ENCODE data around the gene FBXO36.

FBXO36 gene

DNA sequence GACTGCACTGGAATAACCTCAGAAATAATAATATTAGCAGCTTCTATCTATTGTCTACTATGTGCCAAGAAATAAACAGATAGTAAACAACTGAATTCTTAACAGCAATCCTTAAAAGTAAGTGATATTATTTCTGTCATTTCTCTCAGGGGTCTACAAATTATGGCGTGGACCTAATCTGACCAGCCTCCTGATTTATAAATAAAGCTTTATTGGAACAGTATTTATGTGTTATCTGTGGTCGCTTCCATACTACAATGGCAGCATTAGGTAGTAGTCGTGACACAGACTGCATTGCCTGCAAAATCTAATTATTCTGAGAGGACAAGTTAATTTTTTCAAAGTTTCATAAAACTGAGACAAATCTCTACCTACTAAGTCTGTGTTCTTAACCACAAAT is 97.4 kb downstream of the FBXO36 start (continued):
- no peak for TF ChIP-seq ISL1 (CRISPR knock-in tag; IDR thresholded peaks at IDR 0.05)
- no peak for TF ChIP-seq GLIS3 (CRISPR knock-in tag; IDR thresholded peaks at IDR 0.05)

DNA sequence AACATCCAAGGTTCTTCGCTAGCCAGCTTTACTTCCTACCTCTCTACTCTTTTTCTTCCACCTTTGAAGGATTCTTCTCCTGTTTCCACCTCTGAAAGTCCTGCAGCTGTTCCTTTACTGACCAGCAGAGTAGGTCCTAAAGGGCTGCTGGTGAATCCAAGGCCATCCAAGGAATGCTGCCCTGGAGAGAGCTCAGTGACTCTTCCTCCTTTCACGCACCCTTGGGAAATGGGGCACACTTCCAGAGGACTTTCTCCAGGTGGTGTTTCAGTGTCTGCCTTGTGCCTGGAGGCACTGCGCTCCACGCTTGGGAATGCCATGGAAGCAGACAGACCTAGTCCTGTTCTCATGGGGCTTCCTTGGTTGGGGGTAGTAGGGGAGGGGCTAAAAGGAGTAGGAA is 101.0 kb downstream of the FBXO36 start:
- ATAC-seq = no peak
- TF ChIP-seq BACH2 (CRISPR knock-in tag; IDR thresholded peaks at IDR 0.05; ENCODE audit: borderline replicate concordance) (no peak), SNAI2 (CRISPR knock-in tag; IDR thresholded peaks at IDR 0.05) (no peak), ZNF8 (CRISPR knock-in tag; IDR thresholded peaks at IDR 0.05) (no peak), ZFP30 (CRISPR knock-in tag; IDR thresholded peaks at IDR 0.05) (no peak), ARNTL (CRISPR knock-in tag; IDR thresholded peaks at IDR 0.05; ENCODE audit: borderline replicate concordance, low read depth) (no peak), ZFP3 (CRISPR knock-in tag; IDR thresholded peaks at IDR 0.05) (no peak), CSDC2 (CRISPR knock-in tag; IDR thresholded peaks at IDR 0.05) (no peak), CSRNP3 (CRISPR knock-in tag; IDR thresholded peaks at IDR 0.05) (no peak), ZNF70 (CRISPR knock-in tag; IDR thresholded peaks at IDR 0.05) (no peak), PATZ1 (CRISPR knock-in tag; IDR thresholded peaks at IDR 0.05; ENCODE audit: borderline replicate concordance) (no peak)
- TF ChIP-seq, protein P1, sequence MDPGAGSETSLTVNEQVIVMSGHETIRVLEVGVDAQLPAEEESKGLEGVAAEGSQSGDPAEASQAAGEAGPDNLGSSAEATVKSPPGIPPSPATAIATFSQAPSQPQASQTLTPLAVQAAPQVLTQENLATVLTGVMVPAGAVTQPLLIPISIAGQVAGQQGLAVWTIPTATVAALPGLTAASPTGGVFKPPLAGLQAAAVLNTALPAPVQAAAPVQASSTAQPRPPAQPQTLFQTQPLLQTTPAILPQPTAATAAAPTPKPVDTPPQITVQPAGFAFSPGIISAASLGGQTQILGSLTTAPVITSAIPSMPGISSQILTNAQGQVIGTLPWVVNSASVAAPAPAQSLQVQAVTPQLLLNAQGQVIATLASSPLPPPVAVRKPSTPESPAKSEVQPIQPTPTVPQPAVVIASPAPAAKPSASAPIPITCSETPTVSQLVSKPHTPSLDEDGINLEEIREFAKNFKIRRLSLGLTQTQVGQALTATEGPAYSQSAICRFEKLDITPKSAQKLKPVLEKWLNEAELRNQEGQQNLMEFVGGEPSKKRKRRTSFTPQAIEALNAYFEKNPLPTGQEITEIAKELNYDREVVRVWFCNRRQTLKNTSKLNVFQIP (CRISPR knock-in tag; IDR thresholded peaks at IDR 0.05; ENCODE audit: borderline replicate concordance, low read depth) = no peak

DNA sequence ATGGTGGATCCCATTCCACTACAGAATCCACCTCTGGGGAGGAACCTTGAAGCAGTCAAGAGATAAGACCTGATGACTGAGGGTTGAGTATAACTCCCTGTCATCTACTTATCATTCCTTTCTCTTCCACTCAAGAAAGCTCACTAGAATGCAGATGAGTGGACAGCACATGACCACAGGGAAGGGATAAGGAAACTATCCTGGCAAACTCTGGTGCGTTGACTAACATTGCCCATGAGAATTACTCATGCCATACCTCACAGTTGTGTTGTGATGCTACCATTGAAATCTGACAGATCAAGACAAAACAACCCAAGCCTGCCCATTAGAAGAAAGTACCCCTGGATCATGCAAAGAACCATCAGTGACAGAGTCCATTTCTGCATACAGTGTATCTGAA is 119.9 kb downstream of the FBXO36 start:
- no peak for TF ChIP-seq CSDC2 (CRISPR knock-in tag; IDR thresholded peaks at IDR 0.05)
- TF ChIP-seq ZNF565 (CRISPR knock-in tag; conservative IDR thresholded peaks at IDR 0.05; ENCODE audit: low read depth) = no peak
- no peak for TF ChIP-seq BACH2 (CRISPR knock-in tag; IDR thresholded peaks at IDR 0.05; ENCODE audit: borderline replicate concordance)
- no peak for TF ChIP-seq ESRRG (CRISPR knock-in tag; IDR thresholded peaks at IDR 0.05)
- no peak for TF ChIP-seq ZNF8 (CRISPR knock-in tag; IDR thresholded peaks at IDR 0.05)
- TF ChIP-seq ZC3H10 (CRISPR knock-in tag; IDR thresholded peaks at IDR 0.05) = no peak
- no peak for TF ChIP-seq CSRNP3 (CRISPR knock-in tag; IDR thresholded peaks at IDR 0.05)
- TF ChIP-seq, protein P1 (CRISPR knock-in tag; IDR thresholded peaks at IDR 0.05; ENCODE audit: borderline replicate concordance, low read depth) = no peak
- TF ChIP-seq PPARA (CRISPR knock-in tag; IDR thresholded peaks at IDR 0.05; ENCODE audit: borderline replicate concordance) = no peak
- no peak for TF ChIP-seq OSR1 (CRISPR knock-in tag; IDR thresholded peaks at IDR 0.05)
- TF ChIP-seq TCF4 (CRISPR knock-in tag; IDR thresholded peaks at IDR 0.05; ENCODE audit: borderline replicate concordance) = no peak
- TF ChIP-seq RARB (CRISPR knock-in tag; IDR thresholded peaks at IDR 0.05) = no peak
- TF ChIP-seq PATZ1 (CRISPR knock-in tag; IDR thresholded peaks at IDR 0.05; ENCODE audit: borderline replicate concordance) = no peak
- TF ChIP-seq, protein P2, sequence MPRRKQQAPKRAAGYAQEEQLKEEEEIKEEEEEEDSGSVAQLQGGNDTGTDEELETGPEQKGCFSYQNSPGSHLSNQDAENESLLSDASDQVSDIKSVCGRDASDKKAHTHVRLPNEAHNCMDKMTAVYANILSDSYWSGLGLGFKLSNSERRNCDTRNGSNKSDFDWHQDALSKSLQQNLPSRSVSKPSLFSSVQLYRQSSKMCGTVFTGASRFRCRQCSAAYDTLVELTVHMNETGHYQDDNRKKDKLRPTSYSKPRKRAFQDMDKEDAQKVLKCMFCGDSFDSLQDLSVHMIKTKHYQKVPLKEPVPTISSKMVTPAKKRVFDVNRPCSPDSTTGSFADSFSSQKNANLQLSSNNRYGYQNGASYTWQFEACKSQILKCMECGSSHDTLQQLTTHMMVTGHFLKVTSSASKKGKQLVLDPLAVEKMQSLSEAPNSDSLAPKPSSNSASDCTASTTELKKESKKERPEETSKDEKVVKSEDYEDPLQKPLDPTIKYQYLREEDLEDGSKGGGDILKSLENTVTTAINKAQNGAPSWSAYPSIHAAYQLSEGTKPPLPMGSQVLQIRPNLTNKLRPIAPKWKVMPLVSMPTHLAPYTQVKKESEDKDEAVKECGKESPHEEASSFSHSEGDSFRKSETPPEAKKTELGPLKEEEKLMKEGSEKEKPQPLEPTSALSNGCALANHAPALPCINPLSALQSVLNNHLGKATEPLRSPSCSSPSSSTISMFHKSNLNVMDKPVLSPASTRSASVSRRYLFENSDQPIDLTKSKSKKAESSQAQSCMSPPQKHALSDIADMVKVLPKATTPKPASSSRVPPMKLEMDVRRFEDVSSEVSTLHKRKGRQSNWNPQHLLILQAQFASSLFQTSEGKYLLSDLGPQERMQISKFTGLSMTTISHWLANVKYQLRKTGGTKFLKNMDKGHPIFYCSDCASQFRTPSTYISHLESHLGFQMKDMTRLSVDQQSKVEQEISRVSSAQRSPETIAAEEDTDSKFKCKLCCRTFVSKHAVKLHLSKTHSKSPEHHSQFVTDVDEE (CRISPR knock-in tag; IDR thresholded peaks at IDR 0.05) = no peak
- no peak for ATAC-seq

Data from SK-N-SH treated with all-trans-retinoic acid at 6 μM for 48 hours (cell line).